CD14-positive monocyte (primary cell): Measurements from ENCODE around the gene GLDC. TPM values are rescaled to one million over a fixed set of nuclear protein-coding genes. Genes with fewer than 3 reads are reported as not detected.

Experiments
- DNase-seq, 3 donors: peaks; one replicate each; pipeline ENCODE4 v3.0.0-alpha.2; 2011 to 2022
- H2AFZ ChIP-seq: 2 replicates; pipeline ENCODE4 v1.6.0; 2012; ENCODE audit warnings: mild to moderate bottlenecking, low read depth, low read length, inconsistent platforms; ENCODE audit not compliant: insufficient read depth, poor library complexity, severe bottlenecking
- H3K27ac ChIP-seq, 2 donors: 1 replicate in 1 of 2; 2 replicates in 1 of 2; pipeline ENCODE4 v1.5.1; 2012 to 2013; ENCODE audit warnings: low read length in 2 of 2, control low read depth in 1 of 2, inconsistent platforms in 1 of 2, low read depth in 1 of 2, mild to moderate bottlenecking in 1 of 2
- H3K27me3 ChIP-seq, 2 donors: one replicate each; pipeline versions ENCODE4 v1.6.0 to v1.6.1; 2011 to 2013; ENCODE audit warnings: low read length in 2 of 2; ENCODE audit not compliant: control insufficient read depth in 2 of 2, insufficient read depth in 2 of 2
- H3K36me3 ChIP-seq, 2 donors: replicated peaks in 1 of 2; 1 replicate in 1 of 2; 2 replicates in 1 of 2; pipeline versions ENCODE4 v1.5.1 to v1.6.1; 2012 to 2013; ENCODE audit warnings: low read length in 2 of 2, control low read depth in 1 of 2, inconsistent platforms in 1 of 2, mild to moderate bottlenecking in 1 of 2; ENCODE audit not compliant: insufficient read depth in 2 of 2, control insufficient read depth in 1 of 2
- H3K4me1 ChIP-seq, 2 donors: 1 replicate in 1 of 2; 2 replicates in 1 of 2; pipeline versions ENCODE4 v1.5.1 to v1.6.1; 2012 to 2013; ENCODE audit warnings: low read length in 2 of 2, control low read depth in 1 of 2, inconsistent platforms in 1 of 2, mild to moderate bottlenecking in 1 of 2, moderate library complexity in 1 of 2; ENCODE audit not compliant: insufficient read depth in 2 of 2, control insufficient read depth in 1 of 2
- H3K4me2 ChIP-seq: replicated peaks from 2 replicates; pipeline ENCODE3; 2012; ENCODE audit warnings: low read length, moderate library complexity, mild to moderate bottlenecking; ENCODE audit not compliant: poor library complexity, severe bottlenecking; ENCODE audit errors: extremely low read depth
- H3K4me3 ChIP-seq, 3 experiments: fragments of 200-600 bp in 1 of 3; sonication (generic) in 1 of 3; replicated peaks in 1 of 3; 1 replicate in 2 of 3; 2 replicates in 1 of 3; pipeline ENCODE4 v1.5.1; 2011 to 2013; ENCODE audit warnings: low read length in 3 of 3, mild to moderate bottlenecking in 3 of 3, control low read depth in 2 of 3, low read depth in 2 of 3, inconsistent platforms in 1 of 3, moderate library complexity in 1 of 3
- H3K79me2 ChIP-seq: 2 replicates; pipeline ENCODE4 v1.6.0; 2012; ENCODE audit warnings: mild to moderate bottlenecking, control low read depth, inconsistent platforms, low read length, moderate library complexity; ENCODE audit not compliant: insufficient read depth
- H3K9ac ChIP-seq: 2 replicates; pipeline ENCODE4 v1.6.0; 2017; ENCODE audit warnings: low read length, mild to moderate bottlenecking; ENCODE audit not compliant: insufficient read depth, poor library complexity, severe bottlenecking
- H3K9me3 ChIP-seq, 2 donors: replicated peaks in 1 of 2; 1 replicate in 1 of 2; 2 replicates in 1 of 2; pipeline versions ENCODE4 v1.5.1 to v1.6.1; 2012 to 2013; ENCODE audit warnings: low read length in 2 of 2, control low read depth in 1 of 2; ENCODE audit not compliant: control insufficient read depth in 1 of 2, insufficient read depth in 1 of 2
- H4K20me1 ChIP-seq: 2 replicates; pipeline ENCODE4 v1.6.0; 2012; ENCODE audit warnings: mild to moderate bottlenecking, low read length, control low read depth, moderate library complexity; ENCODE audit not compliant: insufficient read depth
- H3K27ac Mint-ChIP-seq, 7 donors: one replicate each; pipeline ENCODE4 v1.8.0; 2020; ENCODE audit warnings: mild to moderate bottlenecking in 7 of 7, mixed read lengths in 7 of 7, moderate library complexity in 6 of 7, inconsistent platforms in 2 of 7
- H3K27me3 Mint-ChIP-seq, 3 donors: one replicate each; pipeline ENCODE4 v1.8.0; 2021 to 2022; ENCODE audit warnings: low read depth in 3 of 3, mild to moderate bottlenecking in 3 of 3, mixed read lengths in 3 of 3, moderate library complexity in 3 of 3, inconsistent platforms in 1 of 3
- H3K36me3 Mint-ChIP-seq, 2 donors: one replicate each; pipeline ENCODE4 v1.8.0; 2020; ENCODE audit warnings: mixed read lengths in 2 of 2, inconsistent platforms in 1 of 2, mild to moderate bottlenecking in 1 of 2
- H3K4me1 Mint-ChIP-seq: one replicate; pipeline ENCODE4 v1.8.0; 2020; ENCODE audit warnings: mild to moderate bottlenecking, mixed read lengths
- H3K4me3 Mint-ChIP-seq, 2 donors: one replicate each; pipeline ENCODE4 v1.8.0; 2020; ENCODE audit warnings: mild to moderate bottlenecking in 2 of 2, mixed read lengths in 2 of 2, moderate library complexity in 1 of 2
- H3K9me3 Mint-ChIP-seq, 7 donors: one replicate each; pipeline ENCODE4 v1.8.0; 2020 to 2022; ENCODE audit warnings: mixed read lengths in 7 of 7, mild to moderate bottlenecking in 6 of 7, moderate library complexity in 6 of 7, inconsistent platforms in 2 of 7
- CTCF ChIP-seq: fragments of 200-600 bp; IDR thresholded peaks from one replicate; pipeline ENCODE4 v1.8.0; 2022; ENCODE audit warnings: antibody characterized with exemption, mild to moderate bottlenecking
- WGBS: methylation state at CpG from one replicate; pipeline ENCODE4 v1.1.5; 2013; ENCODE audit warnings: missing lambda C conversion rate; ENCODE audit not compliant: insufficient coverage; 5-methylcytosine and 5-hydroxymethylcytosine counted together
- intact Hi-C, 2 donors: fragments of 100-400 bp; cut with micrococcal nuclease; formaldehyde crosslinking; loops; one replicate each; pipeline versions ENCODE4 v1.15.0 to v1.15.1; 2023
- polyA plus RNA-seq, 3 donors: library from polyadenylated mRNA; depleted of rRNA in 1 of 3; unstranded in 2 of 3; stranded (reverse) in 1 of 3; fragments of 300-500 nt in 2 of 3; fragments of >200 nt in 1 of 3; fragmentation: Illumina TruSeq in 2 of 3; gene quantifications; 1 replicate in 2 of 3; 2 replicates in 1 of 3; pipeline ENCODE4 v1.2.3, GENCODE V29; 2012 to 2021

GLDC gene
- polyA plus RNA-seq, 3 donors: not detected

GRCh38 chr9:6660512-6660911 is 15.0 kb upstream of the GLDC start:
- H3K9me3 ChIP-seq: no peaks in the 10 kb centered on the region
- Mint-ChIP-seq H3K9me3 (peaks cover 0 to 3% (median 0%) of the 10 kb centered on the region in 7 donors), H3K4me3 (no peak overlapping the region), H3K27ac (peak overlapping the region in 2 of 7 donors; percentile 35 to 61), H3K36me3 (no peaks in the 10 kb centered on the region), H3K27me3 (no peaks in the 10 kb centered on the region), H3K4me1 (no peaks in the 10 kb centered on the region)
- no peak for DNase-seq
- H3K36me3 ChIP-seq: no peaks in the 10 kb centered on the region
- H3K9ac ChIP-seq: no peak overlapping the region
- no peak overlapping the region for H3K27ac ChIP-seq
- H3K4me3 ChIP-seq: no peak overlapping the region
- no peaks in the 10 kb centered on the region for H4K20me1 ChIP-seq
- H3K4me2 ChIP-seq: no peak overlapping the region
- no peak overlapping the region for H2AFZ ChIP-seq
- H3K79me2 ChIP-seq: no peaks in the 10 kb centered on the region
- no peak for TF ChIP-seq CTCF
- H3K4me1 ChIP-seq: no peaks in the 10 kb centered on the region
- no CpG with 5 or more reads among the region's 4 CpGs for WGBS
- no peaks in the 10 kb centered on the region for H3K27me3 ChIP-seq
- intact Hi-C loops: no loop called here

- Histone ChIP-seq H2AFZ (no peak overlapping the region), H3K4me1 (no peaks in the 10 kb centered on the region), H3K27me3 (peaks cover 0 to 4% of the 10 kb centered on the region in 2 donors), H3K9me3 (no peaks in the 10 kb centered on the region), H3K27ac (no peak overlapping the region), H3K36me3 (no peaks in the 10 kb centered on the region), H3K79me2 (no peaks in the 10 kb centered on the region), H3K4me2 (no peak overlapping the region), H4K20me1 (no peaks in the 10 kb centered on the region), H3K9ac (no peak overlapping the region), H3K4me3 (no peak overlapping the region)
- peaks cover 0 to 3% (median 0%) of the 10 kb centered on the region in 7 donors for H3K9me3 Mint-ChIP-seq
- H3K27me3 Mint-ChIP-seq: peaks cover 6 to 14% (median 8%) of the 10 kb centered on the region in 3 donors
- no peaks in the 10 kb centered on the region for H3K4me1 Mint-ChIP-seq
- H3K27ac Mint-ChIP-seq: no peak overlapping the region
- DNase-seq: no peak
- no peak for TF ChIP-seq CTCF
- 80% methylated on average over 1 of the region's 4 CpGs for WGBS
- H3K36me3 Mint-ChIP-seq: no peaks in the 10 kb centered on the region
- intact Hi-C loops: no loop called here
- H3K4me3 Mint-ChIP-seq: no peak overlapping the region
Observed at GRCh38 chr9:6658628-6659353, 13.3 kb upstream of the GLDC start.
